Measurements from ENCODE around the gene MINDY2. TPM values are rescaled to one million over a fixed set of nuclear protein-coding genes. Genes with fewer than 3 reads are reported as not detected.

Gene MINDY2
- total and polyA plus RNA-seq, 2 of the 8 experiments (the other 6 are each of a cell fraction or from before 2014, with no cell fraction given) = 3.1 to 25.7 TPM

DNA sequence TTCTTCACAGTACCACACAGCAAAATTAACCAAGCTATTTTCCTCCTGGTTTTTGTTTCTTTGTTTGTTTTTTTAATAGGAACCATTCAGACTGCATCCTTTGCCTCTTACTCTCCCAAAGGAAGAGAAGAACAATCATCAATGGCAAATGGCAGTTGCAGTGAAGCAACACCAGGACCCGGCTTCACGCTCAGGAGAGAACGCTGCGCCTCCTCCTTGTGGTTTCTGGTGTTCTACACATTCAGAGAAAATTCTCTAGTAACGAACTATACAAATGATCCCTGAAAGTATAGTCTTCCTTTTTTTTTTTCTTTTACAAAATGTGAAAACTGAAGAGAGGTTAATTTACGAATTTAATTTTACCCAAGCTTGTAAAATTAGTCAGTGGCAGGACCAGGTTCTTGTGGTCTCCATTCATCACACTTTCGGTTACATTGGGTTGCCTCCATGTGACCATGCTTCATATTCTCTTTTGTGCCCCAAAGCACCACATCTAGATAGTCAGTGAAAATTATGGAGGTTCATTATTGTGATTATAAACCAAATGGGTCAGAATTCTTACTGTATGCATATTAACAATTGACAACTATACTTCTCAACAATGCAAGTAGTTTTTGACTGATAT, 10.6 kb upstream of the MINDY2 start (continued):
- TF ChIP-seq CHD7 (IDR thresholded peaks at IDR 0.05; ENCODE audit: insufficient replicate concordance, low read length) = no peak
- peak; percentile 11 to 28 (median 24); a peak in 3 of 4 replicates for TF ChIP-seq CTCF (IDR thresholded peaks at IDR 0.05; ENCODE audit: control extremely low read depth in 1 of 3, insufficient read depth in 1 of 3, low read depth in 1 of 3, low read length in 3 of 3)
- no peak for TF ChIP-seq GABPA (IDR thresholded peaks at IDR 0.05; ENCODE audit: borderline replicate concordance, insufficient read depth, low read length)
- TF ChIP-seq ATF2 (IDR thresholded peaks at IDR 0.05; ENCODE audit: low read length) = no peak
- TF ChIP-seq NANOG (IDR thresholded peaks at IDR 0.05; ENCODE audit: insufficient read depth, low read depth, low read length, poor library complexity, severe bottlenecking) = no peak

Measured in H1 (cell line).